COLO829 (cell line): ENCODE results near the gene RFC1.
"Not testable (repeated sequence)": the region's sequence is repeated elsewhere in the genome, so short reads cannot be mapped to it uniquely, and the experiment has no call there.

Experiments used
- DNase-seq: peaks from one replicate; pipeline ENCODE4 v3.0.0; 2012; ENCODE audit warnings: low spot score

RFC1 gene, protein sequence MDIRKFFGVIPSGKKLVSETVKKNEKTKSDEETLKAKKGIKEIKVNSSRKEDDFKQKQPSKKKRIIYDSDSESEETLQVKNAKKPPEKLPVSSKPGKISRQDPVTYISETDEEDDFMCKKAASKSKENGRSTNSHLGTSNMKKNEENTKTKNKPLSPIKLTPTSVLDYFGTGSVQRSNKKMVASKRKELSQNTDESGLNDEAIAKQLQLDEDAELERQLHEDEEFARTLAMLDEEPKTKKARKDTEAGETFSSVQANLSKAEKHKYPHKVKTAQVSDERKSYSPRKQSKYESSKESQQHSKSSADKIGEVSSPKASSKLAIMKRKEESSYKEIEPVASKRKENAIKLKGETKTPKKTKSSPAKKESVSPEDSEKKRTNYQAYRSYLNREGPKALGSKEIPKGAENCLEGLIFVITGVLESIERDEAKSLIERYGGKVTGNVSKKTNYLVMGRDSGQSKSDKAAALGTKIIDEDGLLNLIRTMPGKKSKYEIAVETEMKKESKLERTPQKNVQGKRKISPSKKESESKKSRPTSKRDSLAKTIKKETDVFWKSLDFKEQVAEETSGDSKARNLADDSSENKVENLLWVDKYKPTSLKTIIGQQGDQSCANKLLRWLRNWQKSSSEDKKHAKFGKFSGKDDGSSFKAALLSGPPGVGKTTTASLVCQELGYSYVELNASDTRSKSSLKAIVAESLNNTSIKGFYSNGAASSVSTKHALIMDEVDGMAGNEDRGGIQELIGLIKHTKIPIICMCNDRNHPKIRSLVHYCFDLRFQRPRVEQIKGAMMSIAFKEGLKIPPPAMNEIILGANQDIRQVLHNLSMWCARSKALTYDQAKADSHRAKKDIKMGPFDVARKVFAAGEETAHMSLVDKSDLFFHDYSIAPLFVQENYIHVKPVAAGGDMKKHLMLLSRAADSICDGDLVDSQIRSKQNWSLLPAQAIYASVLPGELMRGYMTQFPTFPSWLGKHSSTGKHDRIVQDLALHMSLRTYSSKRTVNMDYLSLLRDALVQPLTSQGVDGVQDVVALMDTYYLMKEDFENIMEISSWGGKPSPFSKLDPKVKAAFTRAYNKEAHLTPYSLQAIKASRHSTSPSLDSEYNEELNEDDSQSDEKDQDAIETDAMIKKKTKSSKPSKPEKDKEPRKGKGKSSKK

DNA sequence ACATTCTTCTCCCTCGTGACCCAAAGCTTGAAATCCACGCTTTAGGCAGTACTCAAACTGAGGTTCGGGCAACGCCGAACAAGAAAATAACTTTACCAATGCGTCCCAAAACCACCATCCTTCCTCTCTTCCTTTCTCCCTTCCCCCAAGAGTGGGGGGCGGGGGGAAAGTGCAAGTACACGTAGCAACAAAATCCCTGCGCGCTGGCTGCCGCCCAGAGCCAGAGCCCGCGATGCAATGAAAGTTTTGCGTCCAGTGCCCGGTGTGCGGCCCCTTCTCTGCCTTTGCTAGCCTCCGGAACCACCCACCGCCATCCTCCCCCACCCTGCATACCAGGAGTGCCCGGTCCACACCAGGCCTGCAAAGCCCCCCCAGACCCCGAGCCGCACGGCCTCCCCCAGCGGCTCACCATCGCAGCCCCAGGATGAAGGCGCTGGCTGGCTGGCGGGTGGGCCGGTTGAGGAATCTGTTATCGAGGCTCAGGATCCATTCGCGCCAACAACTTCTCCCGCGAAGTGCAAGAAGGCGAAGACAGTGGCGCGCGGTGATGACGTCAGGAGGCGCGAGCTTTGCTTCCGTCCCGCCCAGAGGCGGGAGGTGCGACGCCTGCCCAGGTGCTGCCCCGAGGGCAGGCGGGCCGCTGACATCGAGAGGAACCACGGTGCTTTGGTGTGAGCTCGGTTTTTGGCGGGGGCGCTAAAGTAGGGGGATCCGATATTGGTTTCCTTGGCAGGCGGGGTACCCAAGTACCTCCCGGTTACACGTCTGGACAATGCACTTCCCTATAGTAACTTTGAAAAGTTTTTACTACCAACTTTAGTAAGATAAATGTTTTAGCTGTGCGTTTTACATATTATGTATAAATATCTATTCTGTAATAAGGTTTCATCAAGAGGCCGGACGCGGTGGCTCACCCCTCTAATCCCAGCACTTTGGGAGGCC lies at the start of gene RFC1:
Gene RFC1, minus strand, starts transcription at position 533 of the 942 bp plus-strand sequence. Its CDS starts 121 bp downstream, at position 412.
- DNase-seq: peak; percentile 43

DNA sequence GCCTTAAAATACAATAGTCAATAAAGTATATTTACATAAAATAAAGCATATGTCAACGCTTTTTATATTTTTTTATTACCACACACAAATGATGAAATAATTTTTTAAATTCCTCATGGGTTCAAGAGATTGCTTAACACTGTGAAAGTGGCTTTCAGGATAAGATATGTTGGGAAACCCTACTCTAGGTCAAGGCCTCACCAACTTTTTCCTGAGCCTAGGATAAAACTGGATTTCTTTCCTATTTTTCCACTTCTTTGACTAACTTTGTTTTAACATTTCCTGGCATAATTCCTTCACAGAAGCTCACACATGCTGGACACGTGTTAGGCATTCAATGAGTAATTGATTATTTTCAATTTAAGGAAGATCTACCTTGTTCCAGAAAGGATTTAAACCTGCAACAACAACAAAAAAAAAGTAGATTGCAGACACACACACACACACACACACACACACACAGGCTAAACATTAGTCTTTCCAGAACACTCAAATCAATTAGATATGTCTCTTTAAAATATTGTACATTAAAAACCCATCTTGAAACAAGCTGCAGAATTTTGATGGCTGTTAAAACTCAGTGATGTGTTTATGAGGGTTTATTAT lies 49.6 kb upstream of the RFC1 start:
- no peak for DNase-seq

DNA sequence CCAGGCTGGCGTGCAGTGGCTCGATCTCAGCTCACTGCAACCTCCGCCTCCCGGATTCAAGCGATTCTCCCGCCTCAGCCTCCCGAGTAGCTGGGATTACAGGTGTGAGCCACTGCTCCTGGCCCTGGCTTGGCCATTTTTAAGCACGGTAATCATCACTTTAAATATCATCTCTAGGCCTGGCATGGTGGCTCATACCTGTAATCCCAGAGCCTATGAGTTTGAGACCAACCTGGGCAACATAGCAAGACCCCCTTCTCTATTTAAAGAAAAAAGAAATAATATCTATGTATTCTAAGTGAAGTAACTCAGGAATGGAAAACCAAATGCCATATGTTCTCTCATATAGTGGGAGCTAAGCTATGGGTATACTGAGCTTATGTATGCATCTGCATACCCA lies 45.4 kb upstream of the RFC1 start:
- DNase-seq: not testable (repeated sequence)

DNA sequence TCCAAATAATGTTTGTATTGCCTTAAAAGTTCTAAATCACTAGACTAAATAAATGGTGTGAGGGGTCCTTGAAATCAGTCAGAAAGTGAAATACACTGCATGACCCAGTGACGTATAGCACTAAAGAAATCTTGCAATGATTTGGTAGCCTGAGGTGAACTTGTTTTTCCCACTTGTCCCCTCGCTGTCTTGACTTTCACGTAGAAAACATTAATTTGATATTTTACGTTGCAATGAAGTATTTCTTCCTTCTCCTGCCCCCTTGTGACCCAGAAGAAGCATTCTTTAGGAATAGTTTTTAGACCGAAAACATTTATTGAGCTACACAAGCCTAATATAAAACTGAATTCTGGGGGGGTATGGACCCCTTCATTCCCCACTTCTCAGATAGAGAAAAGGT lies 44.3 kb upstream of the RFC1 start:
- no peak for DNase-seq

DNA sequence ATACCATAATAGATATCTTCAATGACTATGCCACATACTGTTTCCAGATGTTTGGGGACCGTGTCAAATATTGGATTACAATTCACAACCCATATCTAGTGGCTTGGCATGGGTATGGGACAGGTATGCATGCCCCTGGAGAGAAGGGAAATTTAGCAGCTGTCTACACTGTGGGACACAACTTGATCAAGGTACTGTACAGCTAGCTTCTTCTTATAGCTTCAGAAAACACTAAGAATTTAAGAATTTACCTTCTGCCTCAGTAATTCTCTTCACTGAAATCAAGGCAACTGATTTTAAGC lies 41.4 kb upstream of the RFC1 start:
- no peak for DNase-seq

GRCh38 chr4:39406763-39407583 lies 40.8 kb upstream of the RFC1 start, which contains the start of gene KLB:
Gene KLB, plus strand, starts transcription at chr4:39406930. Its CDS starts 20 bp downstream, at chr4:39406950.
- DNase-seq: no peak

DNA sequence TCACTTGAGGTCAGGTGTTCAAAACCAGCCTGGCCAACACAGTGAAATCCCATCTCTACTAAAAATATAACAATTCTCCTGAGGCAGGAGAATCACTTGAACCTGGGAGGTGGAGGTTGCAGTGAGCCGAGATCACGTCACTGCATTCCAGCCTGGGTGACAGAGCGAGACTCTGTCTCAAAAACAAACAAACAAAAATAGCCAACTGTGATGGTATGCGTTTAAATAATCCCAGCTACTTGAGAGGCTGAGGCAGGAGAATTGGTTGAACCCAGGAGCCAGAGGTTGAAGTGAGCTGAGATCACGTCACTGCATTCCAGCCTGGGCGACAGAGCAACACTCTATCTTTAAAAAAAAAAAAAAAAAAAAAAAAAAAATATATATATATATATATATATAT lies 35.5 kb upstream of the RFC1 start:
- not testable (repeated sequence) for DNase-seq

GRCh38 chr4:39394706-39395105 lies 28.5 kb upstream of the RFC1 start:
- no peak for DNase-seq

- peak; percentile 18 for DNase-seq
Measured at GRCh38 chr4:39390603-39391002, 24.4 kb upstream of the RFC1 start.

GRCh38 chr4:39384563-39384962 lies 18.4 kb upstream of the RFC1 start:
- DNase-seq: no peak

DNA sequence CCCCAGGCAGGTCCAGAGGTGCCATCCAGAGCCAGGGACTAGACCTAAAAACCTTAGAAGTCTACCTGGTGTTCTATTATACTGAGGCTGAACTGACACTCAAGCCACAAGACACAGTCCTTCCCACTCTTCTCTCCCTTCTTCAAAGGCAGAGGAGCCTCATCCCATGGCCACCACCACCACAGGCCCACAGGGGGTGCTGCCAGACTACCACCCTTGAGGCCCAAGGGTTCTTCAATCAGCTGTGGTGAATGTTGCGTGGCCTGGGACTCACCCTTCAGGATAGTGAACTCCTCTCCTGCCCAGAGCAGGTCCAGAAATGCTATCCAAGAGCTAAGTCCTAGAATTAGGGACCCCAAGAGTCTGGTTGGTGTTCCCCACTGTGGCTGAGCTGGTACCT lies 17.5 kb upstream of the RFC1 start:
- no peak for DNase-seq

DNA sequence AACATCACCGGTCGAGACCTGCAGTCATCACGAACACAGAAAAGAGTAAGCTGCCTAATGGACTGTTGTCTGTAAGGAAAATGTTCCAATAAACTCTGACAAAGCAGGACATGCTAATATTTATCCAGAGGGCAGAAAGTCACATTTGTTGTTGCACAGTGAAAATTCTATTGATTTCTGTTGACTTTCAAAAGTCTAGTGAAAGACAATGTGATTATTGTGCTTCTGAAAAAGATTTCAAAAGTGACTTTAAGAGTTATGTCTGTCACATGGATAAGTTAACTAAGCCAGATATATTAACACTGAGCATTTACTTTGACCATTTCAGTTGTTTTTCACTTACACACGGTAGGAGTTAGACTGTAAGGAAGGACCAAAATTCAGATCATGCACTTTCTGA lies 9.3 kb upstream of the RFC1 start:
- DNase-seq: no peak

GRCh38 chr4:39371209-39371608 lies 5.0 kb upstream of the RFC1 start:
- not testable (repeated sequence) for DNase-seq

DNA sequence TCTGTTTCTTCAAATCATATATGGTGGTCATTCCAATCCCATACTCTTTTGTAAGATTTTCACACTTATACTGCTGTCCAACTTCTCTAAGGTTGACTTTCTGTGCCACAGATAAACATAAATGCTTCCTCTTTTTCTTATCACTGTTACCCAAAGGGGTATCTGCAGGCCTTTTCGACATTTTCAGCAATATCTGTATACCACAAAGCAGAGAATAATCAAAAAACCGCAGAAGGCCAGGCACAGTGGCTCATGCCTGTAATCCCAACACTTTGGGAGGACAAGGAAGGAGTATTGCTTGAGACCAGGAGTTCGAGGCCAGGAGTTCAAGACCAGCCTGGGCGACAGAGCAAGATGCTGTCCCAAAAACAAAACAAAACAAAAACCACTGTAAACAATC lies 3.1 kb upstream of the RFC1 start:
- no peak for DNase-seq

DNA sequence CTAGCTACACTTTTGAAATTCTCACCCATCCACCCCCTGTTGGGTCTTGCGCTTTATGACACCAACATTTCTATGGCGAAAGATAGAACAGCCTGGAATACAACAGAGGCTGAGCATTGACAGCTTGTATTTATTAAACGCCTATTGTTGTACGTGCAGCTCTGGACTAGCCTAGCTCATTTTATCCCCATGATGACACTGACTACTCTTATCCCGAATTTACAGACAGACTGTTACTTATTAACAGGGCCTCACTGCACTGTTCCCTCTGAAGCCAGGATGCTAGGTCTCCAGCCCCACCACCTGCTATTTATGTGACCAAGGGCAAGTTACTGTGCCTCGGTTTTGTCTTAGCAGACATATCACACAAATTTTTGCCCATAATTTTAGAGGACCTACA lies 1.0 kb upstream of the RFC1 start:
- no peak for DNase-seq

- no peak for DNase-seq
Measured at GRCh38 chr4:39365360-39365759, 802 bp downstream of the RFC1 start.

- DNase-seq: no peak
Measured at GRCh38 chr4:39363773-39364393, 2.3 kb downstream of the RFC1 start.

- DNase-seq: no peak
Measured at GRCh38 chr4:39362827-39363226, 3.3 kb downstream of the RFC1 start.

DNA sequence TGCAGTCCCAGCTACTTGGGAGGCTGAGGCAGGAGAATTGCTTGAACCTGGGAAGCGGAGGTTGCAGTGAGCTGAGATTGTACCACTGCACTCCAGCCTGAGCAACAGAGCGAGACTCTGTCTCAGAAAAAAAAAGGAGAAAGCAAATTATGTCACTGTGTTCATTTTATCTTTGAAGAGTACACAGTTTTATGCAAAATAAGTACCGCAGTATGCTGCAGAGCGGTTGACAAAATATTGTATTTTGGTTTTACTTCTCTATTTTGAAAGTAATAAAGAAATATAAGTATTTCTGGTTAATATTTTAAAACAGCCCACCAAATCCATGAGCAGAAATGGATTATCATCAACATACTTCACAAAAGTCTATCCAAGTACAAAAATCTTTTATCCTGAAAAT lies 5.6 kb downstream of the RFC1 start:
- not testable (repeated sequence) for DNase-seq

- DNase-seq: no peak
Measured at GRCh38 chr4:39357002-39357401, 9.2 kb downstream of the RFC1 start.
